Hematopoietic multipotent progenitor cell (in vitro differentiated cells): ENCODE results near the gene WASF2. TPM values are rescaled to one million over a fixed set of nuclear protein-coding genes. Genes with fewer than 3 reads are reported as not detected.
A peak's percentile ranks its signal among the peaks of the same experiment; 100 is the strongest.
"Not testable (repeated sequence)": the region's sequence is repeated elsewhere in the genome, so short reads cannot be mapped to it uniquely, and the experiment has no call there.

ENCODE experiments used
- DNase-seq, 3 donors: peaks; one replicate each; pipeline ENCODE4 v3.0.0-alpha.2; 2011 to 2015; ENCODE audit warnings: low read depth in 2 of 3, low spot score in 2 of 3
- total RNA-seq: library from RNA; depleted of rRNA; stranded (reverse); fragments of >200 nt; gene quantifications from one replicate; pipeline ENCODE4 v1.2.3, GENCODE V29; 2012

The WASF2 gene
- total RNA-seq, 1 donor: 43.9 TPM

- no peak for DNase-seq
Observed at GRCh38 chr1:27503033-27503432, 13.1 kb upstream of the WASF2 start.

GRCh38 chr1:27501159-27501558, 11.2 kb upstream of the WASF2 start:
- not testable (repeated sequence) for DNase-seq

GRCh38 chr1:27499142-27499541, 9.2 kb upstream of the WASF2 start:
- no peak for DNase-seq

- no peak for DNase-seq
Observed at GRCh38 chr1:27496604-27497155, 6.7 kb upstream of the WASF2 start.

- DNase-seq: no peak
Observed at GRCh38 chr1:27492796-27493195, 2.8 kb upstream of the WASF2 start.

GRCh38 chr1:27491748-27492700, 2.1 kb upstream of the WASF2 start:
- DNase-seq: no peak

GRCh38 chr1:27489501-27489972, 430 bp downstream of the WASF2 start:
- peak; percentile 24 to 46 (median 42) for DNase-seq

- peak in 2 of 3 donors; percentile 28 to 64 for DNase-seq
Observed at GRCh38 chr1:27487966-27488884, 1.7 kb downstream of the WASF2 start.

GRCh38 chr1:27485363-27485762, 4.6 kb downstream of the WASF2 start:
- DNase-seq: no peak

- DNase-seq: no peak
Observed at GRCh38 chr1:27483659-27484058, 6.3 kb downstream of the WASF2 start.

GRCh38 chr1:27481994-27482620, 7.9 kb downstream of the WASF2 start:
- no peak for DNase-seq

- DNase-seq: no peak
Observed at GRCh38 chr1:27478098-27478497, 11.9 kb downstream of the WASF2 start.

GRCh38 chr1:27476237-27476636, 13.7 kb downstream of the WASF2 start:
- DNase-seq: no peak

GRCh38 chr1:27475720-27476119, 14.2 kb downstream of the WASF2 start:
- no peak for DNase-seq

- no peak for DNase-seq
Observed at GRCh38 chr1:27473755-27474154, 16.2 kb downstream of the WASF2 start.

- not testable (repeated sequence) for DNase-seq
Observed at GRCh38 chr1:27472098-27472497, 17.9 kb downstream of the WASF2 start.

- no peak for DNase-seq
Observed at GRCh38 chr1:27471477-27471876, 18.5 kb downstream of the WASF2 start.

GRCh38 chr1:27469334-27469733, 20.6 kb downstream of the WASF2 start:
- DNase-seq: no peak

- DNase-seq: not testable (repeated sequence)
Observed at GRCh38 chr1:27468378-27468777, 21.6 kb downstream of the WASF2 start.

- no peak for DNase-seq
Observed at GRCh38 chr1:27464926-27465647, 24.9 kb downstream of the WASF2 start.
